SK-N-SH (cell line): ENCODE results near the gene KRT9. TPM values are rescaled to one million over a fixed set of nuclear protein-coding genes. Genes with fewer than 3 reads are reported as not detected.

Experiments used
- CTCF ChIA-PET: fragments of 300-600, 350-600 bp; formaldehyde crosslinking; extraction: SDS; loops from one replicate; lab custom pipeline; 2021; lab: Yijun Ruan, JAX
- POLR2A ChIA-PET: fragments of 350-600 bp; sonication (Branson Sonifier 250); formaldehyde crosslinking; extraction: SDS; loops from one replicate; lab custom pipeline; 2020; ENCODE audit warnings: antibody characterized with exemption, inconsistent platforms; lab: Yijun Ruan, JAX
- DNase-seq: peaks from one replicate; pipeline ENCODE4 v3.0.0; 2012
- H2AFZ ChIP-seq: fragments of 200-600 bp; sonication (generic); 2 replicates; pipeline ENCODE4 v1.8.1; 2016; ENCODE audit warnings: antibody characterized with exemption, mild to moderate bottlenecking, low read depth
- H3F3A ChIP-seq: fragments of 200-600 bp; sonication (generic); replicated peaks from 2 replicates; pipeline ENCODE3; 2016; ENCODE audit warnings: antibody characterized with exemption, mild to moderate bottlenecking; ENCODE audit not compliant: insufficient read depth
- H3K27ac ChIP-seq, 2 experiments: fragments of 200-500 bp in 1 of 2; fragments of 200-600 bp in 1 of 2; sonication (Bioruptor generic) in 1 of 2; sonication (generic), shearing (Covaris generic) in 1 of 2; 2 replicates each; pipeline versions ENCODE4 v1.5.1 to v1.6.1; 2014 to 2016; ENCODE audit warnings: low read depth in 2 of 2, inconsistent platforms in 1 of 2, low read length in 1 of 2, mild to moderate bottlenecking in 1 of 2, mixed read lengths in 1 of 2
- H3K27me3 ChIP-seq: fragments of 200-600 bp; sonication (generic), shearing (Covaris generic); 2 replicates; pipeline ENCODE4 v1.6.1; 2016; ENCODE audit warnings: mixed run types; ENCODE audit not compliant: insufficient read depth
- H3K36me3 ChIP-seq, 2 experiments: fragments of 200-500 bp in 1 of 2; fragments of 200-600 bp in 1 of 2; sonication (Bioruptor generic) in 1 of 2; sonication (generic) in 1 of 2; replicated peaks in 1 of 2; 2 replicates each; pipeline versions ENCODE3 to v1.5.1; 2014 to 2016; ENCODE audit warnings: low read length in 1 of 2, mild to moderate bottlenecking in 1 of 2; ENCODE audit not compliant: insufficient read depth in 2 of 2, control insufficient read depth in 1 of 2
- H3K4me1 ChIP-seq, 2 experiments: fragments of 200-500 bp in 1 of 2; fragments of 200-600 bp in 1 of 2; sonication (Bioruptor generic) in 1 of 2; sonication (generic), shearing (Covaris generic) in 1 of 2; 2 replicates each; pipeline versions ENCODE4 v1.5.1 to v1.6.1; 2014 to 2016; ENCODE audit warnings: low read depth in 1 of 2, low read length in 1 of 2, mixed run types in 1 of 2; ENCODE audit not compliant: insufficient read depth in 2 of 2, control insufficient read depth in 1 of 2
- H3K4me2 ChIP-seq: fragments of 200-600 bp; sonication (generic), shearing (Covaris generic); 2 replicates; pipeline ENCODE4 v1.6.1; 2017; ENCODE audit warnings: mixed run types
- H3K4me3 ChIP-seq, 2 experiments: fragments of 200-500 bp in 1 of 2; fragments of 200-600 bp in 1 of 2; sonication (Bioruptor generic) in 1 of 2; sonication (generic), shearing (Covaris generic) in 1 of 2; 2 replicates each; pipeline versions ENCODE4 v1.5.1 to v1.8.1; 2014 to 2016; ENCODE audit warnings: low read depth in 2 of 2, inconsistent platforms in 1 of 2, low read length in 1 of 2, mild to moderate bottlenecking in 1 of 2, mixed read lengths in 1 of 2, moderate library complexity in 1 of 2
- H3K79me2 ChIP-seq: fragments of 200-600 bp; sonication (generic); 2 replicates; pipeline ENCODE4 v1.8.1; 2017; ENCODE audit warnings: mild to moderate bottlenecking; ENCODE audit not compliant: insufficient read depth
- H3K9ac ChIP-seq: fragments of 200-600 bp; sonication (generic); 2 replicates; pipeline ENCODE4 v1.6.1; 2017; ENCODE audit warnings: mixed run types
- H3K9me2 ChIP-seq: fragments of 200-600 bp; sonication (generic); 2 replicates; pipeline ENCODE4 v1.6.1; 2017; ENCODE audit warnings: mixed run types
- H3K9me3 ChIP-seq: fragments of 200-600 bp; sonication (generic); 2 replicates; pipeline ENCODE4 v1.6.1; 2017; ENCODE audit warnings: mixed run types, mild to moderate bottlenecking, moderate library complexity
- H4K20me1 ChIP-seq: fragments of 200-600 bp; sonication (generic); 2 replicates; pipeline ENCODE4 v1.6.1; 2017; ENCODE audit warnings: mild to moderate bottlenecking, mixed run types; ENCODE audit not compliant: insufficient read depth
- CHD2 ChIP-seq: fragments of 150-350 bp; IDR thresholded peaks from 2 replicates; pipeline ENCODE4 v1.6.1; 2018; ENCODE audit warnings: low read length; ENCODE audit not compliant: partially characterized antibody
- ELF1 ChIP-seq: IDR thresholded peaks from 2 replicates; pipeline ENCODE4 v1.4.0; 2012
- EP300 ChIP-seq, 2 experiments: IDR thresholded peaks; 2 replicates each; pipeline versions ENCODE4 v1.4.0 to v1.6.1; 2012; ENCODE audit warnings: borderline replicate concordance in 1 of 2, low read depth in 1 of 2, low read length in 1 of 2
- MEF2A ChIP-seq: IDR thresholded peaks from 2 replicates; pipeline ENCODE4 v1.4.0; 2012; ENCODE audit warnings: low read depth, borderline replicate concordance
- MXI1 ChIP-seq: IDR thresholded peaks from 2 replicates; pipeline ENCODE4 v1.6.1; 2012; ENCODE audit warnings: mild to moderate bottlenecking, low read depth, low read length, improper control_type of control experiment
- NFIC ChIP-seq: IDR thresholded peaks from 2 replicates; pipeline ENCODE4 v1.4.0; 2012; ENCODE audit warnings: borderline replicate concordance
- PBX3 ChIP-seq: IDR thresholded peaks from 2 replicates; pipeline ENCODE4; 2012
- RAD21 ChIP-seq: IDR thresholded peaks from 2 replicates; pipeline ENCODE4 v1.6.1; 2012; ENCODE audit warnings: mild to moderate bottlenecking, low read length
- SIN3A ChIP-seq: IDR thresholded peaks from 2 replicates; pipeline ENCODE4 v1.6.1; 2012; ENCODE audit warnings: low read depth, mild to moderate bottlenecking, low read length, moderate library complexity, borderline replicate concordance
- SMC3 ChIP-seq: IDR thresholded peaks from 2 replicates; pipeline ENCODE4 v1.6.1; 2012; ENCODE audit warnings: low read depth, low read length, improper control_type of control experiment
- TCF12 ChIP-seq: IDR thresholded peaks from 2 replicates; pipeline ENCODE4 v1.4.0; 2012
- WGBS: methylation state at CpG from one replicate; pipeline ENCODE4 v1.1.6; 2017; ENCODE audit warnings: low lambda C conversion rate; 5-methylcytosine and 5-hydroxymethylcytosine counted together
- polyA plus RNA-seq, 3 experiments: library from polyadenylated mRNA; depleted of rRNA; stranded (reverse); fragments of >200 nt; gene quantifications; 2 replicates each; pipeline ENCODE4 v1.2.3, GENCODE V29; 2012
- TF ChIP-seq, protein P1 (sequence below): IDR thresholded peaks from 2 replicates; pipeline ENCODE4 v1.4.0; 2012; ENCODE audit warnings: low read depth, borderline replicate concordance
- TF ChIP-seq, protein P2 (sequence below): IDR thresholded peaks from 2 replicates; pipeline ENCODE4 v1.4.0; 2012; ENCODE audit warnings: low read depth, borderline replicate concordance

The KRT9 gene
- polyA plus RNA-seq, 1 of the 3 experiments (the other 2 are of a cell fraction): not detected

DNA sequence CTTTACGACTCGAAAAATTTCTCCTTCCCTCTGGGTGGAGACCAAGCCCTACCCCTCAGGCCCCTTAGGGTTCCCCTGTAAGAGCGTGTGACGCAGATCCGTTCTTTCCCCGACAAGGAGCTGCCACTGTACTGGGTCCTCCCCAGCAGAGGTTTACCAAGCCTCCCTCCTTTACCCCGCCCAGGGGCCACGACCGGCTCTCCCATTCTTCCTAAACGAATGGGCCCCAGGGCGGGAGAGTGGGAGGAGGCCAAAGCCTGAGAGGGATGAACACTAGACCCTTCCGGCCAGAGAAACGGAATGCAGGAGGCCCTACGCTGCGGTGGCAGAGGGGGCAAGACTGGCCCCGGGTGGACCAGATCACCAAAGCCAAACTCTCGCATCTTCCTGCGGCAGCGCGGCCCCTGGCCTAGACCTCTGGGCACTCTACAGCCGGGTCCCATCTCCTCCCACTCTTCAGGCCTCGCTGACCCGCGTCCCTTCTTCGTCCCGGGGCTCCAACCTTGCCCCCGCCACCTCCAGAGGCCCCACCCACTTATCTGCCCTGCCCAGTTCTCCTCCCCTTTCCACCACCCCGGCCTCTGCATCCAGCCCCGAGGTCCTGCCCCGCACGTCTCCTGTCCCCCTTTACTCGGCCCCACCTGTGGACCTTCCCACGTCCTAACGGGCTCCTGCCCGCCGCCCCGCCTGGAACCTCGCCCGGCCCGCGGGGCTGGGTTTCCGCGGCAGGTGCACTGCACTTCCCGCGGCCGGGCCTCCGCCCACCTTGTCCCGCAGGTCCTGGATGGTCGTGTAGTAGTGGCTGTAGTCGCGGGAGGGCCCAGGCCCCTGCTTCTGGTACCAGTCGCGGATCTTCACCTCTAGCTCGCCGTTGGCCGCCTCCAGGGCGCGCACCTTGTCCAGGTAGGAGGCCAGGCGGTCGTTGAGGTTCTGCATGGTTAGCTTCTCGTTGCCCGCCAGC lies 44.5 kb downstream of the KRT9 start:
- ChIA-PET POLR2A (no interaction called here), CTCF (interaction anchor here (0.9 to 10.6 kb wide), 2 partner anchors 11 to 21 kb away, joined by 3 to 144 read pairs; no protein-coding TSS in a partner anchor)
- Histone ChIP-seq H3K4me2 (no peak overlapping the region), H3K9me3 (no peaks in the 10 kb centered on the region), H3K4me3 (no peak overlapping the region), H3K27ac (no peak overlapping the region; a peak in 1 of 4 replicates), H3F3A (peaks cover 17% of the 10 kb centered on the region), H3K9me2 (no peaks in the 10 kb centered on the region), H3K79me2 (no peaks in the 10 kb centered on the region), H3K4me1 (peaks cover 45 to 60% of the 10 kb centered on the region in 2 experiments), H2AFZ (no peak overlapping the region), H3K36me3 (no peaks in the 10 kb centered on the region), H4K20me1 (no peaks in the 10 kb centered on the region), H3K9ac (no peak overlapping the region), H3K27me3 (no peaks in the 10 kb centered on the region)
- WGBS: 94% methylated on average over 56 of the region's 62 CpGs
- no peak for DNase-seq
- no peak for TF ChIP-seq MXI1
- no peak for TF ChIP-seq NFIC

DNA sequence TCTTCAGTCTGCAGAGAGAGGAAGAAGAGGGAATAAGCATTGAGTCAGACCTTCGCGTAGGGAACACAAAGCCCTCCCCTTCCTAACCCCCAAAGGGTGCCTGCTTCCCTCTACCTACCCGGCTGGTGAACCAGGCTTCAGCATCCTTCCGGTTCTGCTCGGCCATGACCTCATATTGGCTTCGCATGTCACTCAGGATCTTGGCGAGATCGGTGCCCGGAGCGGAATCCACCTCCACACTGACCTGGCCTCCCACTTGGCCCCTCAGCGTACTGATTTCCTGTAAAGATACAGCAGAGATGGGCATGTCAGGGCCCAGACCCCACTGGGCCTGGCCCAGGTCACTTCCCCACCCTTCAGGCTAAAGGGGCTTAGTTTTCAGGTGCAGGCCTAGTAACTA lies 47.6 kb downstream of the KRT9 start:
- H3K27ac ChIP-seq: peak overlapping the region; percentile 45 to 86; a peak in 3 of 4 replicates
- H3K27me3 ChIP-seq: no peaks in the 10 kb centered on the region
- H3K4me1 ChIP-seq: peaks cover 47 to 62% of the 10 kb centered on the region in 2 experiments
- no peaks in the 10 kb centered on the region for H3K79me2 ChIP-seq
- DNase-seq: no peak
- no peaks in the 10 kb centered on the region for H3K36me3 ChIP-seq
- no peak overlapping the region for H3K9ac ChIP-seq
- 87% methylated on average over 10 of the region's 11 CpGs for WGBS
- H3K9me2 ChIP-seq: no peaks in the 10 kb centered on the region
- no peak overlapping the region for H3K4me3 ChIP-seq
- POLR2A ChIA-PET: interaction anchor here (1.3 kb wide), 1 partner anchor 24 kb away, joined by 9 read pairs; no protein-coding TSS in a partner anchor
- H2AFZ ChIP-seq: no peak overlapping the region; the same call in 1 of the 2 replicates
- CTCF ChIA-PET: interaction anchor here (0.6 to 10.6 kb wide), 10 partner anchors 9 to 1073 kb away, joined by 3 to 144 read pairs (median 4); no protein-coding TSS in a partner anchor
- H3K9me3 ChIP-seq: no peaks in the 10 kb centered on the region
- no peak for TF ChIP-seq TCF12
- 0 out of 2 replicates have a peak, but pooled peaks have one; percentile 6 for TF ChIP-seq PBX3
- no peak for TF ChIP-seq MEF2A
- no peak for TF ChIP-seq RAD21
- TF ChIP-seq EP300 (IDR thresholded peaks at IDR 0.05; ENCODE audit: borderline replicate concordance in 1 of 2, low read depth in 1 of 2, low read length in 1 of 2): no peak
- H3K4me2 ChIP-seq: peak overlapping the region; percentile 66
- H3F3A ChIP-seq: peaks cover 7% of the 10 kb centered on the region
- H4K20me1 ChIP-seq: no peaks in the 10 kb centered on the region

DNA sequence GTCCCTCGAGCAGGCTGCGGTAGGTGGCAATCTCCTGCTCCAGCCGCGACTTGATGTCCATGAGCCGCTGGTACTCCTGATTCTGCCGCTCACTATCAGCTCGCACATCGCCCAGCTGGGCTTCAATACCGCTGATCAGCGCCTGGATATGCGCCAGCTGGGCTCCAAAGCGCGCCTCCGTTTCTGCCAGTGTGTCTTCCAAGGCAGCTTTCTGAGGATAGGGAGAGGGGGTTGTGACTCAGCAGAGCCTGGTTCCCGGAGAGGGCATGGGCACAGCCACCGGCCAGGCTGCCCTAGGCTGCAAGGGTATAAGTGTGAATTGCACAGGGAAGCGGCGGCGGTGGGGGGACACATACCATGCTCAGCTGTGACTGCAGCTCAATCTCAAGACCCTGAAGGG lies 48.1 kb downstream of the KRT9 start:
- Histone ChIP-seq H3K4me1 (peaks cover 42 to 61% of the 10 kb centered on the region in 2 experiments), H3K9ac (peak overlapping the region; percentile 20), H3K27me3 (no peaks in the 10 kb centered on the region), H3K9me2 (no peaks in the 10 kb centered on the region), H3F3A (peaks cover 2% of the 10 kb centered on the region), H3K4me2 (peak overlapping the region; percentile 66), H3K4me3 (peak overlapping the region; percentile 6 to 17; a peak in 1 of 4 replicates), H3K36me3 (no peaks in the 10 kb centered on the region), H4K20me1 (no peaks in the 10 kb centered on the region), H3K79me2 (no peaks in the 10 kb centered on the region), H3K9me3 (no peaks in the 10 kb centered on the region), H2AFZ (peak overlapping the region; percentile 45; the same call in 1 of the 2 replicates), H3K27ac (peak overlapping the region; percentile 45 to 86)
- POLR2A ChIA-PET: interaction anchor here (1.2 to 1.3 kb wide), 2 partner anchors 24 to 166 kb away, joined by 3 to 9 read pairs; no protein-coding TSS in a partner anchor
- peak; percentile 80 for DNase-seq
- WGBS: 42% methylated on average over 11 of the region's 19 CpGs
- CTCF ChIA-PET: interaction anchor here (0.6 to 10.6 kb wide), 11 partner anchors 9 to 1072 kb away, joined by 3 to 144 read pairs (median 4); no protein-coding TSS in a partner anchor
- TF ChIP-seq, protein P1, sequence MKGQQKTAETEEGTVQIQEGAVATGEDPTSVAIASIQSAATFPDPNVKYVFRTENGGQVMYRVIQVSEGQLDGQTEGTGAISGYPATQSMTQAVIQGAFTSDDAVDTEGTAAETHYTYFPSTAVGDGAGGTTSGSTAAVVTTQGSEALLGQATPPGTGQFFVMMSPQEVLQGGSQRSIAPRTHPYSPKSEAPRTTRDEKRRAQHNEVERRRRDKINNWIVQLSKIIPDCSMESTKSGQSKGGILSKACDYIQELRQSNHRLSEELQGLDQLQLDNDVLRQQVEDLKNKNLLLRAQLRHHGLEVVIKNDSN: no peak
- TF ChIP-seq MEF2A (no peak), CHD2 (peak; percentile 10), SIN3A (no peak), SMC3 (peak; percentile 29; the same call in 1 of the 2 replicates), ELF1 (no peak)
- TF ChIP-seq, protein P2, sequence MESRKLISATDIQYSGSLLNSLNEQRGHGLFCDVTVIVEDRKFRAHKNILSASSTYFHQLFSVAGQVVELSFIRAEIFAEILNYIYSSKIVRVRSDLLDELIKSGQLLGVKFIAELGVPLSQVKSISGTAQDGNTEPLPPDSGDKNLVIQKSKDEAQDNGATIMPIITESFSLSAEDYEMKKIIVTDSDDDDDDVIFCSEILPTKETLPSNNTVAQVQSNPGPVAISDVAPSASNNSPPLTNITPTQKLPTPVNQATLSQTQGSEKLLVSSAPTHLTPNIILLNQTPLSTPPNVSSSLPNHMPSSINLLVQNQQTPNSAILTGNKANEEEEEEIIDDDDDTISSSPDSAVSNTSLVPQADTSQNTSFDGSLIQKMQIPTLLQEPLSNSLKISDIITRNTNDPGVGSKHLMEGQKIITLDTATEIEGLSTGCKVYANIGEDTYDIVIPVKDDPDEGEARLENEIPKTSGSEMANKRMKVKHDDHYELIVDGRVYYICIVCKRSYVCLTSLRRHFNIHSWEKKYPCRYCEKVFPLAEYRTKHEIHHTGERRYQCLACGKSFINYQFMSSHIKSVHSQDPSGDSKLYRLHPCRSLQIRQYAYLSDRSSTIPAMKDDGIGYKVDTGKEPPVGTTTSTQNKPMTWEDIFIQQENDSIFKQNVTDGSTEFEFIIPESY: no peak
